Lower leg skin (tissue), 4 donors: ENCODE results near the gene CCDC116. TPM values are rescaled to one million over a fixed set of nuclear protein-coding genes. Genes with fewer than 3 reads are reported as not detected.

Source experiments
- DNase-seq, 2 donors: peaks; one replicate each; pipeline ENCODE4 v3.0.0-alpha.2; 2019; ENCODE audit warnings: low spot score in 2 of 2
- H3K4me3 ChIP-seq: fragments of 200-600 bp; sonication (generic); 2 replicates; pipeline ENCODE4 v1.5.1; 2017; ENCODE audit warnings: mild to moderate bottlenecking, low read depth; ENCODE audit not compliant: poor library complexity, severe bottlenecking
- CTCF ChIP-seq, 3 donors: fragments of 450-650 bp; IDR thresholded peaks; one replicate each; pipeline ENCODE4 v1.5.1; 2016; ENCODE audit warnings: antibody characterized with exemption in 3 of 3, mild to moderate bottlenecking in 3 of 3, moderate library complexity in 2 of 3
- POLR2A ChIP-seq, 2 donors: fragments of 450-650 bp; IDR thresholded peaks; one replicate each; pipeline ENCODE4 v1.6.1; 2016 to 2017; ENCODE audit warnings: antibody characterized with exemption in 2 of 2, mild to moderate bottlenecking in 1 of 2, moderate library complexity in 1 of 2
- WGBS, 2 donors: methylation state at CpG; one replicate each; pipeline ENCODE4 v1.1.5; 2018; 5-methylcytosine and 5-hydroxymethylcytosine counted together
- intact Hi-C: fragments of 100-400 bp; cut with DNase I; formaldehyde crosslinking; loops from one replicate; pipeline ENCODE4 v1.15.0; 2023; ENCODE audit warnings: low total_unique reads
- total RNA-seq, 4 donors: library from RNA; depleted of rRNA; stranded (reverse); fragments of >200 nt; gene quantifications; one replicate each; pipeline ENCODE4 v1.1.0, GENCODE V29; 2016

The CCDC116 gene
- total RNA-seq, 4 donors from 2014 or later: 0.23 to 0.49 TPM; not detected in 2

- 64 to 85% methylated on average over 48 to 70 of the region's 74 CpGs for WGBS, 2 donors
- DNase-seq: no peak
- peak overlapping the region; percentile 100 for H3K4me3 ChIP-seq
- TF ChIP-seq POLR2A (IDR thresholded peaks at IDR 0.05) (no peak), CTCF (IDR thresholded peaks at IDR 0.05) (no peak)
- intact Hi-C loops: no loop called here
These were observed 3.9 kb upstream of the CCDC116 start for GRCh38 chr22:21628386-21629254.

- intact Hi-C loops: no loop called here
- 1 to 4% methylated on average over 40 to 75 of the region's 93 CpGs for WGBS, 2 donors
- TF ChIP-seq CTCF (IDR thresholded peaks at IDR 0.05) (no peak), POLR2A (IDR thresholded peaks at IDR 0.05) (no peak)
- peak; percentile 63 to 98 for DNase-seq
- peak within 1 kb of the TSS; percentile 100 for H3K4me3 ChIP-seq
These were observed 3.1 kb upstream of the CCDC116 start, which contains the start of gene YDJC for GRCh38 chr22:21629255-21630149. YDJC (minus strand) TSS chr22:21630022; CDS start chr22:21630014, 8 bp downstream.

GRCh38 chr22:21631025-21631424, 1.5 kb upstream of the CCDC116 start:
- 93 to 94% methylated on average over 4 of the region's 4 CpGs for WGBS, 2 donors
- no peak for TF ChIP-seq CTCF (IDR thresholded peaks at IDR 0.05)
- no peak for TF ChIP-seq POLR2A (IDR thresholded peaks at IDR 0.05)
- DNase-seq: no peak
- H3K4me3 ChIP-seq: no peak overlapping the region
- intact Hi-C loops: no loop called here

GRCh38 chr22:21632931-21633330, 371 bp downstream of the CCDC116 start:
- 94 to 96% methylated on average over 18 of the region's 18 CpGs for WGBS, 2 donors
- H3K4me3 ChIP-seq: no peak overlapping the region
- no peak for DNase-seq
- intact Hi-C loops: no loop called here
- no peak for TF ChIP-seq CTCF (IDR thresholded peaks at IDR 0.05)
- TF ChIP-seq POLR2A (IDR thresholded peaks at IDR 0.05): no peak

- DNase-seq: no peak
- 73 to 82% methylated on average over 4 of the region's 4 CpGs for WGBS, 2 donors
- TF ChIP-seq POLR2A (IDR thresholded peaks at IDR 0.05) (no peak), CTCF (IDR thresholded peaks at IDR 0.05) (no peak)
- intact Hi-C loops: no loop called here
- H3K4me3 ChIP-seq: no peak overlapping the region
These were observed 921 bp downstream of the CCDC116 start for GRCh38 chr22:21633481-21633880.
